Epithelial cell of esophagus (primary cell): ENCODE measurements around the gene RBKS.
A peak's percentile ranks its signal among the peaks of the same experiment; 100 is the strongest.
"Not testable (repeated sequence)": the region's sequence is repeated elsewhere in the genome, so short reads cannot be mapped to it uniquely, and the experiment has no call there.

Experiments
- DNase-seq: peaks from one replicate; pipeline ENCODE4 v3.0.0; 2010; ENCODE audit warnings: low read depth
- H3K4me3 ChIP-seq: 2 replicates; pipeline ENCODE4 v1.5.1; 2011; ENCODE audit warnings: mild to moderate bottlenecking, low read length, control low read depth
- TF ChIP-seq, protein P1 (sequence below): IDR thresholded peaks from 2 replicates; pipeline ENCODE4 v1.5.1; 2011; ENCODE audit warnings: low read depth, mild to moderate bottlenecking, low read length, control low read depth, inconsistent platforms; ENCODE audit not compliant: insufficient read depth; ENCODE audit errors: missing control alignments

Gene RBKS

DNA sequence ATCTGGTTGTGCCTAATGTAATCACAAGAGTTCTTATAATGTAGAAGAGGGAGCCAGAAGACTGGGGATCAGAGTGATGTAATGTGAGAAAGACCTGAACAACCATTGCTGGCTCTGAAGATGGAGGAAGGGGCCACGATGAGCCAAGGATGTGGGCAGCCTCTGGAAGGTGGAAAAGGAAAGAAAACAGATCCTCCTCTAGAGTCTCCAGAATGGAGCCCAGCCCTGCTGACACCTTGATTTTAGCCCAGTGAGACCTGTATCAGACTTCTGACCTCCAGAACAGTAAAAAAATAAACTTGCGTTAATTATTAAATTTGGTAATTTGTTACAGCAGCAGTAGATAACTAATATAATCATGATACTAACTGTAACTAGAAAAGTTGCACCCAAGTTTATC lies 3.1 kb downstream of the RBKS start:
- no peak for DNase-seq
- no peak overlapping the region for H3K4me3 ChIP-seq
- TF ChIP-seq, protein P1, sequence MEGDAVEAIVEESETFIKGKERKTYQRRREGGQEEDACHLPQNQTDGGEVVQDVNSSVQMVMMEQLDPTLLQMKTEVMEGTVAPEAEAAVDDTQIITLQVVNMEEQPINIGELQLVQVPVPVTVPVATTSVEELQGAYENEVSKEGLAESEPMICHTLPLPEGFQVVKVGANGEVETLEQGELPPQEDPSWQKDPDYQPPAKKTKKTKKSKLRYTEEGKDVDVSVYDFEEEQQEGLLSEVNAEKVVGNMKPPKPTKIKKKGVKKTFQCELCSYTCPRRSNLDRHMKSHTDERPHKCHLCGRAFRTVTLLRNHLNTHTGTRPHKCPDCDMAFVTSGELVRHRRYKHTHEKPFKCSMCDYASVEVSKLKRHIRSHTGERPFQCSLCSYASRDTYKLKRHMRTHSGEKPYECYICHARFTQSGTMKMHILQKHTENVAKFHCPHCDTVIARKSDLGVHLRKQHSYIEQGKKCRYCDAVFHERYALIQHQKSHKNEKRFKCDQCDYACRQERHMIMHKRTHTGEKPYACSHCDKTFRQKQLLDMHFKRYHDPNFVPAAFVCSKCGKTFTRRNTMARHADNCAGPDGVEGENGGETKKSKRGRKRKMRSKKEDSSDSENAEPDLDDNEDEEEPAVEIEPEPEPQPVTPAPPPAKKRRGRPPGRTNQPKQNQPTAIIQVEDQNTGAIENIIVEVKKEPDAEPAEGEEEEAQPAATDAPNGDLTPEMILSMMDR, result no peak

DNA sequence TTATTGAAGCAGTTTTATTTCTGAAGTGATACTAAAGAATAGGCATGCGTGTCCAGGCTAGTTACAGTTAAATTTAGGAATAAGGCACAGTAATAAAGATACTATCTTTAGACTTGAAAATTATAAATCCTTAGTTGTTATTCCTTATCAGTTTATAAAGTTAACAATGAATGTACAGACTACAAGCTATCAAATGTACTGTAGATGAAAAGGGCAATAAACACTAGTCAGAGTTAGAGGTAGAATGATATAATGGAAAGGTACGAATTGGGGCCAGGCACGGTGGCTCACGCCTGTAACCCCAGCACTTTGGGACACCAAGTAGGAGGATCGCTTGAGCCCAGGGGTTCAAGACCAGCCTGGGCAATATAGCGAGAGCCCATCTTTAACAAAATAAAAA lies 3.9 kb downstream of the RBKS start:
- TF ChIP-seq, protein P1, result no peak
- no peak overlapping the region for H3K4me3 ChIP-seq
- no peak for DNase-seq

DNA sequence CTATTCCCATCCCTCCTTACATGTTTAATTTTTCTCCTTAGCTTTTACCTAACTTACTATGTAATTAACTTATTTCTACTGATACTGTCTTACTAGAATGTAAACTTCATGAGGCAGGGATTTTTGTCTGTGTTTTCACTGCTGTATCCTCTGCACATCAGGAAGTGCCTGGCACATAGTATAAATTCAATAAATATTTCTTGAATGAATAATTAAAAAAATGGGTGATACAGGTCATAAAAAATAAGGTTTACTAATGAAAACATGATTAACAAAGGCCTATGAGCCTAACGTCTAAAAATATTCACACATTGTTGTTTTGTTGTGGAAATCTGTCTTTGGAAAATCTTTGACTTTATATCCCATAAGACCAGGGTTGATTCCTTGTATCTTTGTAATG lies 4.5 kb downstream of the RBKS start:
- H3K4me3 ChIP-seq, result no peak overlapping the region
- TF ChIP-seq, protein P1, result no peak
- DNase-seq, result no peak

DNA sequence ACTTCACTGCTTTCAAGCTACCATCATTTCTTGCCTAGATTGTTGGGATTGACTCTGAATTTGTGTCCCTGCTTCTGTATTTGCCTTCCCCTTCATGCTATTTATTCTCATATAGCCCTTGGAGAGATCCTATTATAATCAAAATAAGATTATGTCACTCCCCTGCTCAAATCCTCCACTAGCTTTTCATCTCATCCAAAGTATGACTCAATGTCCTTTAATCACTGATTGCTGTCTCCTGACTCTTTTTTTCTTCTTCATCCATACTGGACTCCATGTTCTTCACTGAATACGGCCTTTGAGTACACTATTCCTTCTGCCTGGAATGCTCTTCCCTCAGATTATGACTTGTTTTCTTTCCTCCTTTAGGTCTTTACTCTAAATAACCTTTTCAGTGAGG lies 5.0 kb downstream of the RBKS start:
- TF ChIP-seq, protein P1, result no peak
- no peak overlapping the region for H3K4me3 ChIP-seq
- DNase-seq, result peak; percentile 23

DNA sequence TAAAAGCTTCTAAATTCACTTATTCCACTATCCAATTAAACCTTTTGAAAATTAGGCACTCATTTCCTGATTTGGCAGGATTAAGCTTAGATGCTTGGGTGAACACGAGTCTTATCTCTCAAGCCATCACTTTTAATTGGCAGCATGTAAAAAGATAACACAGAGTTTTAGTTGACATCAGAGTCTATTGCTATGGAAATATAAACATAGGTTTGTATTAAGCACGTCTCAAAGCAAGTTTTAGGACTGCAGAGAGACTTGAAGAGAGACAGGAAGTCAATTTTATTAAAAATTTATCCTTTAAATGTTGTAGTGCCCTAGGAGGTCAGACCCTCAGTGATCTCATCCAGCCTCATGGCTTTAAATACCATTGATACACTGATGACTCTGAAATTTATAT lies 5.6 kb downstream of the RBKS start:
- no peak overlapping the region for H3K4me3 ChIP-seq
- no peak for DNase-seq
- TF ChIP-seq, protein P1, result no peak

DNA sequence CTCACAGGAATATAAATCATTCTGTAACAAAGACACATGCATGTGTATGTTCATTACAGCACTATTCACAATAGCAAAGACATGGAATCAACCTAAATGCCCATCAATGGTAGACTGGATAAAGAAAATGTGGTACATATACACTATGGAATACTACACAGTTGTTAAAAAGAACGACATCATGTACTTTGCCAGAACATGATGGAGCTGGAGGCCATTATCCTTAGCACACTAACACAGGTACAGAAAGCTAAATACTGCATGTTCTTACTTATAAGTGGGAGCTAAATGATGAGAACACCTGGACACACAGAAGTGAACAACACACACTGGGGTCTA lies 7.6 kb downstream of the RBKS start:
- not testable (repeated sequence) for DNase-seq, H3K4me3 ChIP-seq

DNA sequence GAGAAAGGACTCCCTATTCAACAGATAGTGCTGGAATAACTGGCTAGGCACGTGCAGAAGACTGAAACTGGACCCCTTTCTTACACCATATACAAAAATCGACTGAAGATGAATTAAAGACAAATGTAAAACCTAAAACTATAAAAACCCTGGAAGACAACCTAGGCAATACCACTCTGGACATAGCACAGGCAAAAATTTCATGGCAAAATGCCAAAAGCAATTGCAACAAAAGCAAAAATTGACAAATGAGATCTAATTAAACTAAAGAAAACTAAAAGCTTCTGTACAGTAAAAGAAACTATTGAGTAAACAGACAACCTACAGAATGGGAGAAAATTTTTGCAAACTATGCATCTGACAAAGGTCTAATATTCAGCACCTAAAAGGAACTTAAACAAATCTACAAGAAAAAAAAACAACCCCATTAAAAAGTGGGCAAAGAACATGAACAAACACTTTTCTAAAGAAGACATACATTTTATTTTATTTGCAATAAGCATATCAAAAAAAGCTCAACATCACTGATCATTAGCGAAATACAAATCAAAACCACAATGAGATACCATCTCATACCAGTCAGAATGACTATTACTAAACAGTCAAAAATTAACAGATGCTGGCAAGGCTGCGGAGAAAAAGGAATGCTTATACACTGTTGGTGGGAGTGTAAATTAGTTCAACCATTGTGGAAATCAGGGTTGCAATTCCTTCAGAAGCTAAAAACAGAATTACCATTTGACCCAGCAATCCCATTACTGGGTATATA lies 8.2 kb downstream of the RBKS start:
- not testable (repeated sequence) for H3K4me3 ChIP-seq, DNase-seq

DNA sequence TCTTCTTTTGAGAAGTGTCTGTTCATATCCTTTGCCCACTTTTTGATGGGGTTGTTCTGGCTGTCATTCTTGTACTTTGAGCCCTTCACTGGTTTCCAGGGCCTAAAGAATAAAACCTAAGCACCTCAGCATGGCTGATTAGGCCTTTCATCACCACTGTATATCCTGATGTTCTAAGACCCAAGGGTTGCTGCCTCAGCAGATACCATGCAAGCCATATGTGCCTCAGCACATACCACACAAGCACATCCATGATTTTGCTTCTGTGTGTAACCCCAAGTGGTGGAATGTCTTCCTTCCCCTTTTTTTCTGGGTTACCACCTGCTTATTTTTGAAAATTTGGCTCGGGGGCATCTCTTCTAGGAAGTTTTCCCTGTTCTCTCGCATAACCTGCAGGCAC lies 11.4 kb downstream of the RBKS start:
- no peak for DNase-seq
- no peak overlapping the region for H3K4me3 ChIP-seq
- TF ChIP-seq, protein P1, result no peak
